ENCODE results near the gene MS4A4E.

- TF ChIP-seq CTCF (IDR thresholded peaks at IDR 0.05) = no peak
- TF ChIP-seq POLR2A (IDR thresholded peaks at IDR 0.05) = no peak
Measured at GRCh38 chr11:60195923-60196368, 47.0 kb downstream of the MS4A4E start.
